Neural cell (in vitro differentiated cells): Measurements from ENCODE around the gene MARK3. TPM values are rescaled to one million over a fixed set of nuclear protein-coding genes. Genes with fewer than 3 reads are reported as not detected.

Experiments used
- H2AFZ ChIP-seq: fragments of 200-600, 300-800 bp; sonication (generic), shearing (Covaris generic); 2 replicates; pipeline ENCODE4 v1.6.0; 2014; ENCODE audit warnings: low read depth, mild to moderate bottlenecking, antibody characterized with exemption, low read length, moderate library complexity
- H3F3A ChIP-seq: fragments of 200-600 bp; shearing (Covaris generic); 2 replicates; pipeline ENCODE4 v1.6.1; 2016; ENCODE audit warnings: mild to moderate bottlenecking, moderate library complexity, mixed read lengths, antibody characterized with exemption, low read length; ENCODE audit not compliant: insufficient read depth, poor library complexity, severe bottlenecking
- H3K27ac ChIP-seq: fragments of 200-600, 300-800 bp; sonication (generic), shearing (Covaris generic); 2 replicates; pipeline ENCODE4 v1.5.1; 2014; ENCODE audit warnings: mild to moderate bottlenecking, low read length, moderate library complexity
- H3K27me3 ChIP-seq: fragments of 300-800, 200-600 bp; sonication (generic), shearing (Covaris generic); 2 replicates; pipeline ENCODE4 v1.6.0; 2014; ENCODE audit warnings: mild to moderate bottlenecking, low read depth, low read length, moderate library complexity; ENCODE audit not compliant: insufficient read depth
- H3K36me3 ChIP-seq: fragments of 300-800, 200-600 bp; sonication (generic), shearing (Covaris generic); 2 replicates; pipeline ENCODE4 v1.5.1; 2014; ENCODE audit warnings: mild to moderate bottlenecking, antibody characterized with exemption, low read length, moderate library complexity; ENCODE audit not compliant: insufficient read depth
- H3K4me2 ChIP-seq: fragments of 300-800, 200-600 bp; sonication (generic), shearing (Covaris generic); 2 replicates; pipeline ENCODE4 v1.6.0; 2014; ENCODE audit warnings: mild to moderate bottlenecking, low read length
- H3K4me3 ChIP-seq: fragments of 300-800, 200-600 bp; sonication (generic), shearing (Covaris generic); 2 replicates; pipeline ENCODE4 v1.5.1; 2014; ENCODE audit warnings: mild to moderate bottlenecking, low read length, moderate library complexity
- H3K79me2 ChIP-seq: fragments of 200-600 bp; shearing (Covaris generic); replicated peaks from 2 replicates; pipeline ENCODE4 v1.6.0; 2014; ENCODE audit warnings: mild to moderate bottlenecking, low read length, moderate library complexity; ENCODE audit not compliant: insufficient read depth
- H3K9ac ChIP-seq: fragments of 300-800, 200-600 bp; sonication (generic), shearing (Covaris generic); 2 replicates; pipeline ENCODE4 v1.6.1; 2016; ENCODE audit warnings: mild to moderate bottlenecking, low read length, mixed read lengths
- H3K9me2 ChIP-seq: fragments of 200-600 bp; shearing (Covaris generic); 2 replicates; pipeline ENCODE4 v1.6.1; 2016; ENCODE audit warnings: mild to moderate bottlenecking, low read length, mixed read lengths; ENCODE audit not compliant: insufficient read depth
- H3K9me3 ChIP-seq: fragments of 200-600, 300-800 bp; sonication (generic), shearing (Covaris generic); 2 replicates; pipeline ENCODE4 v1.6.1; 2016; ENCODE audit warnings: mild to moderate bottlenecking, mixed run types, low read length, moderate library complexity, mixed read lengths
- H4K20me1 ChIP-seq: fragments of 200-600 bp; shearing (Covaris generic); 2 replicates; pipeline ENCODE4 v1.6.1; 2016; ENCODE audit warnings: mild to moderate bottlenecking, mixed run types; ENCODE audit not compliant: insufficient read depth
- EP300 ChIP-seq: fragments of 450-650 bp; conservative IDR thresholded peaks from 2 replicates; pipeline ENCODE4 v1.6.1; 2014; ENCODE audit warnings: antibody characterized with exemption, mild to moderate bottlenecking, moderate library complexity; ENCODE audit not compliant: poor library complexity, severe bottlenecking
- EZH2 ChIP-seq: fragments of 200-600, 300-800 bp; shearing (Covaris generic), sonication (generic); IDR thresholded peaks from 2 replicates; pipeline ENCODE4 v1.6.1; 2014; ENCODE audit warnings: antibody characterized with exemption, low read length, borderline replicate concordance, mild to moderate bottlenecking; ENCODE audit not compliant: insufficient read depth, poor library complexity, severe bottlenecking
- MXI1 ChIP-seq: fragments of 450-650 bp; conservative IDR thresholded peaks from 2 replicates; pipeline ENCODE4 v1.6.1; 2014; ENCODE audit warnings: antibody characterized with exemption, mild to moderate bottlenecking; ENCODE audit not compliant: poor library complexity, severe bottlenecking
- POLR2AphosphoS5 ChIP-seq: IDR thresholded peaks from 2 replicates; pipeline ENCODE4 v1.6.1; 2012
- RAD21 ChIP-seq: fragments of 450-650 bp; conservative IDR thresholded peaks from 2 replicates; pipeline ENCODE4 v1.6.1; 2014; ENCODE audit warnings: antibody characterized with exemption, mild to moderate bottlenecking, moderate library complexity
- REST ChIP-seq: IDR thresholded peaks from 2 replicates; pipeline ENCODE4 v1.6.1; 2012; ENCODE audit warnings: borderline replicate concordance
- SMC3 ChIP-seq: fragments of 450-650 bp; conservative IDR thresholded peaks from 2 replicates; pipeline ENCODE4 v1.6.1; 2014; ENCODE audit warnings: antibody characterized with exemption, mild to moderate bottlenecking, moderate library complexity; ENCODE audit not compliant: poor library complexity
- TAF1 ChIP-seq: IDR thresholded peaks from 2 replicates; pipeline ENCODE4 v1.6.1; 2012; ENCODE audit warnings: low read depth
- polyA plus RNA-seq: library from polyadenylated mRNA; depleted of rRNA; stranded (reverse); fragments of >200 nt; gene quantifications from 2 replicates; pipeline ENCODE4 v1.2.3, GENCODE V29; 2014
- TF ChIP-seq, protein P1 (sequence below): fragments of 450-650 bp; IDR thresholded peaks from 2 replicates; pipeline ENCODE4 v1.5.1; 2014; ENCODE audit warnings: antibody characterized with exemption, mild to moderate bottlenecking, moderate library complexity; ENCODE audit not compliant: poor library complexity, severe bottlenecking

Gene MARK3
- polyA plus RNA-seq, 1 donor from 2014 or later, result 158 TPM

- H3K79me2 ChIP-seq, result peaks cover 13% of the 10 kb centered on the region
- H3K27me3 ChIP-seq, result no peaks in the 10 kb centered on the region
- H3K9me2 ChIP-seq, result no peaks in the 10 kb centered on the region
- TF ChIP-seq EP300 (no peak), RAD21 (no peak), TAF1 (no peak), REST (no peak), POLR2AphosphoS5 (no peak), SMC3 (no peak)
- peaks cover 7% of the 10 kb centered on the region for H3K36me3 ChIP-seq
- H3K4me3 ChIP-seq, result no peak overlapping the region
- H3K27ac ChIP-seq, result no peak overlapping the region
- H3F3A ChIP-seq, result no peaks in the 10 kb centered on the region
- H3K4me2 ChIP-seq, result no peak overlapping the region
- no peak overlapping the region for H2AFZ ChIP-seq
- H4K20me1 ChIP-seq, result peaks cover 19% of the 10 kb centered on the region
- no peak overlapping the region for H3K9ac ChIP-seq
- H3K9me3 ChIP-seq, result no peaks in the 10 kb centered on the region
Measured at GRCh38 chr14:103516426-103517173, 131.4 kb downstream of the MARK3 start.

DNA sequence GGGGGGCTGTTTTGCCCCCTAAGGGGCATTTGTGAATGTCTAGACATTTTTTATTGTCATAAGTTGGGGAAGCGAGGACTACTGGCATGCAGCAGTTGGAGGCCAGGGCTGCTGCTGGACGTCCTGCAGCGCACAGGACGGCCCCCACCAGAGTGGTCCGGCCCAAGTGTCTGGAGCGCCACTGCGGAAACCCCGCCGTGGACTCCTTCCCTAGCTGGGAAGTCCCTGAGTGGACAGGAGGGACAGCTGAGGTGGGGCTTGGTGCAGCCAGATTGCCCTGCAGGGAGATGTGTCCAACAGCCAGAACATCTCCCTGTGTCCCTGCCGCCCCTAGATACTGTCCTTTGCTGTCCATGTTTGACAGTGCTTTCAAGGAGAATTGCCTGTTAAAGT lies 132.0 kb downstream of the MARK3 start:
- H3K4me3 ChIP-seq, result no peak overlapping the region
- TF ChIP-seq EP300 (no peak), EZH2 (no peak), MXI1 (no peak), RAD21 (no peak), TAF1 (no peak), POLR2AphosphoS5 (no peak)
- TF ChIP-seq, protein P1, sequence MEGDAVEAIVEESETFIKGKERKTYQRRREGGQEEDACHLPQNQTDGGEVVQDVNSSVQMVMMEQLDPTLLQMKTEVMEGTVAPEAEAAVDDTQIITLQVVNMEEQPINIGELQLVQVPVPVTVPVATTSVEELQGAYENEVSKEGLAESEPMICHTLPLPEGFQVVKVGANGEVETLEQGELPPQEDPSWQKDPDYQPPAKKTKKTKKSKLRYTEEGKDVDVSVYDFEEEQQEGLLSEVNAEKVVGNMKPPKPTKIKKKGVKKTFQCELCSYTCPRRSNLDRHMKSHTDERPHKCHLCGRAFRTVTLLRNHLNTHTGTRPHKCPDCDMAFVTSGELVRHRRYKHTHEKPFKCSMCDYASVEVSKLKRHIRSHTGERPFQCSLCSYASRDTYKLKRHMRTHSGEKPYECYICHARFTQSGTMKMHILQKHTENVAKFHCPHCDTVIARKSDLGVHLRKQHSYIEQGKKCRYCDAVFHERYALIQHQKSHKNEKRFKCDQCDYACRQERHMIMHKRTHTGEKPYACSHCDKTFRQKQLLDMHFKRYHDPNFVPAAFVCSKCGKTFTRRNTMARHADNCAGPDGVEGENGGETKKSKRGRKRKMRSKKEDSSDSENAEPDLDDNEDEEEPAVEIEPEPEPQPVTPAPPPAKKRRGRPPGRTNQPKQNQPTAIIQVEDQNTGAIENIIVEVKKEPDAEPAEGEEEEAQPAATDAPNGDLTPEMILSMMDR, result no peak
- H3K36me3 ChIP-seq, result peaks cover 7% of the 10 kb centered on the region
- H3F3A ChIP-seq, result no peaks in the 10 kb centered on the region
- H3K27me3 ChIP-seq, result no peaks in the 10 kb centered on the region
- no peak overlapping the region for H3K27ac ChIP-seq
- H3K9me2 ChIP-seq, result no peaks in the 10 kb centered on the region
- no peak overlapping the region for H3K9ac ChIP-seq
- no peak overlapping the region for H3K4me2 ChIP-seq
- no peaks in the 10 kb centered on the region for H3K9me3 ChIP-seq
- H3K79me2 ChIP-seq, result peaks cover 15% of the 10 kb centered on the region
- no peak overlapping the region for H2AFZ ChIP-seq
- H4K20me1 ChIP-seq, result peaks cover 19% of the 10 kb centered on the region
